Measurements from ENCODE around the gene KLHL29. TPM values are rescaled to one million over a fixed set of nuclear protein-coding genes. Genes with fewer than 3 reads are reported as not detected.
A peak's percentile ranks its signal among the peaks of the same experiment; 100 is the strongest.

KLHL29 gene
- total RNA-seq, 1 donor from 2014 or later = 8.0 TPM

DNA sequence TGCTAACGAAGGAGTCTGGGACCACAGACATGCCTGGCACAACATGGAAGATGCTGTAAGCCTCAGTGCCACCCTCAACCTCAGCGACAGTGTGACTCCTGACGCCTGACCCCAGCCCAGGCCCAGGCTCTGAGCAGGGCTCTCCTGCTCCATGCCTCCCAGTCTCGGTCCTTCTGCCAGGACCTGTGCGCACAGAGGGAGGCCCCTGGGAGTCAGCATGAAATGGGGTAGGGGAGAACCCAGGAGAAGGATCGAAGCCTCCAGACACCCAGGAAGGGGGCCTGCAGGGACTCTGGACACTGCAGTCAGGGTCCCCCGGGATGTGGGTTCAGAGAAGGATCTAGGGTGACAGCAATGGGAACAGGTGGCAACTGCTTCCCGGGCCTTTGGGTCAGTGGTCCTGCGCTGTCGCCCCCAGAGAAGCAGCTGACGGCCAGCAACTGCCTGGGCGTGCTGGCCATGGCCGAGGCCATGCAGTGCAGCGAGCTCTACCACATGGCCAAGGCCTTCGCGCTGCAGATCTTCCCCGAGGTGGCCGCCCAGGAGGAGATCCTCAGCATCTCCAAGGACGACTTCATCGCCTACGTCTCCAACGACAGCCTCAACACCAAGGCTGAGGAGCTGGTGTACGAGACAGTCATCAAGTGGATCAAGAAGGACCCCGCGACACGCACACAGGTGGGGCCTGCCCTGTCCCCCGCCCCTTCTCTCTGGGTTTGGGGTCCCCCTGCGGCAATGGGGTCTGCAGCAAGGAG, 308.0 kb downstream of the KLHL29 start:
- Mint-ChIP-seq H3K27me3 (ENCODE audit: low read depth) (no peaks in the 10 kb centered on the region), H3K9me3 (ENCODE audit: low read depth) (no peaks in the 10 kb centered on the region)

GRCh38 chr2:23693606-23693951, 308.6 kb downstream of the KLHL29 start:
- no peak for DNase-seq (ENCODE audit: low spot score)
- TF ChIP-seq CTCF (IDR thresholded peaks at IDR 0.05) = no peak
- Mint-ChIP-seq H3K4me1 (ENCODE audit: low read depth) (no peaks in the 10 kb centered on the region), H3K27ac (ENCODE audit: unreplicated experiment) (no peak overlapping the region), H3K9me3 (ENCODE audit: low read depth) (no peaks in the 10 kb centered on the region), H3K36me3 (ENCODE audit: low read depth) (peaks cover 18% of the 10 kb centered on the region), H3K27me3 (ENCODE audit: low read depth) (no peaks in the 10 kb centered on the region), H3K4me3 (ENCODE audit: unreplicated experiment) (no peak overlapping the region)

More for the DNA sequence above, 308.0 kb downstream of the KLHL29 start:
- Mint-ChIP-seq H3K4me1 (ENCODE audit: low read depth) (no peaks in the 10 kb centered on the region), H3K27ac (ENCODE audit: unreplicated experiment) (no peak overlapping the region), H3K36me3 (ENCODE audit: low read depth) (peaks cover 18% of the 10 kb centered on the region), H3K4me3 (ENCODE audit: unreplicated experiment) (no peak overlapping the region)
- no peak for DNase-seq (ENCODE audit: low spot score)
- TF ChIP-seq CTCF (IDR thresholded peaks at IDR 0.05) = no peak

GRCh38 chr2:23694058-23695045, 309.4 kb downstream of the KLHL29 start:
- DNase-seq (ENCODE audit: low spot score) = peak; percentile 33
- no peaks in the 10 kb centered on the region for H3K27me3 Mint-ChIP-seq (ENCODE audit: low read depth)
- no peaks in the 10 kb centered on the region for H3K4me1 Mint-ChIP-seq (ENCODE audit: low read depth)
- no peak for TF ChIP-seq CTCF (IDR thresholded peaks at IDR 0.05)
- H3K27ac Mint-ChIP-seq (ENCODE audit: unreplicated experiment) = peak overlapping the region; percentile 46
- peaks cover 18% of the 10 kb centered on the region for H3K36me3 Mint-ChIP-seq (ENCODE audit: low read depth)
- no peak overlapping the region for H3K4me3 Mint-ChIP-seq (ENCODE audit: unreplicated experiment)
- H3K9me3 Mint-ChIP-seq (ENCODE audit: low read depth) = no peaks in the 10 kb centered on the region

GRCh38 chr2:23695214-23695889, 310.4 kb downstream of the KLHL29 start:
- TF ChIP-seq CTCF (IDR thresholded peaks at IDR 0.05) = no peak
- H3K36me3 Mint-ChIP-seq (ENCODE audit: low read depth) = peaks cover 25% of the 10 kb centered on the region
- peaks cover 4% of the 10 kb centered on the region for H3K9me3 Mint-ChIP-seq (ENCODE audit: low read depth)
- no peak for DNase-seq (ENCODE audit: low spot score)
- H3K27ac Mint-ChIP-seq (ENCODE audit: unreplicated experiment) = no peak overlapping the region
- H3K4me3 Mint-ChIP-seq (ENCODE audit: unreplicated experiment) = no peak overlapping the region
- no peaks in the 10 kb centered on the region for H3K4me1 Mint-ChIP-seq (ENCODE audit: low read depth)
- no peaks in the 10 kb centered on the region for H3K27me3 Mint-ChIP-seq (ENCODE audit: low read depth)

Data from chondrocyte (in vitro differentiated cells).